ENCODE data around the gene CACNA1C. TPM values are rescaled to one million over a fixed set of nuclear protein-coding genes. Genes with fewer than 3 reads are reported as not detected.

CACNA1C gene
- total and polyA plus RNA-seq, 10 of the 15 experiments (the other 5 are each of a cell fraction or from before 2014, with no cell fraction given): under 0.01 to 0.15 (median 0.09) TPM; not detected in 5

DNA sequence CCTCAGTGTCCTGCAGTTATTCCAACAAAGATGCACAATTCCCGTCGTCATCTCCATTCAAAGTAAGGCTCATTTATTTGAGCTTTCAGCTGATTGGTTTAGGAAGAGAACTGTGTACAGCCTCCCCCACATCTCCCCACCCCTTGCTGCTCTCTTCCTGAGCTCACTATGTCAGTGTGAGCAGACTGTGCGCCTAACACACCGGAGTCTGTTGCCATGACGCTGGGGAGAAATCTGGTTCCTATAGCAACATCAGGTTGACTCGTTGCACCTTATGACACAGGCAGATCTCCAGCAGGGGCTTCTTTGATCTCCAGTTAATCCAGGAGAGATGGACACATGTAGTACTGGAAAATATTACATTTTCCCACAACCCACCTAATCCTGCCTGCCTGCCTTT lies 319.4 kb downstream of the CACNA1C start:
- 70% methylated on average over 6 of the region's 6 CpGs for WGBS (ENCODE audit: insufficient coverage, insufficient replicate concordance, low lambda C conversion rate, missing lambda C conversion rate)
- TF ChIP-seq ZZZ3 (IDR thresholded peaks at IDR 0.05; ENCODE audit: control insufficient read depth, insufficient read length, low read depth): no peak
- no peak for TF ChIP-seq POU2F2 (IDR thresholded peaks at IDR 0.05; ENCODE audit: borderline replicate concordance, low read depth, low read length)
- TF ChIP-seq, protein P1, sequence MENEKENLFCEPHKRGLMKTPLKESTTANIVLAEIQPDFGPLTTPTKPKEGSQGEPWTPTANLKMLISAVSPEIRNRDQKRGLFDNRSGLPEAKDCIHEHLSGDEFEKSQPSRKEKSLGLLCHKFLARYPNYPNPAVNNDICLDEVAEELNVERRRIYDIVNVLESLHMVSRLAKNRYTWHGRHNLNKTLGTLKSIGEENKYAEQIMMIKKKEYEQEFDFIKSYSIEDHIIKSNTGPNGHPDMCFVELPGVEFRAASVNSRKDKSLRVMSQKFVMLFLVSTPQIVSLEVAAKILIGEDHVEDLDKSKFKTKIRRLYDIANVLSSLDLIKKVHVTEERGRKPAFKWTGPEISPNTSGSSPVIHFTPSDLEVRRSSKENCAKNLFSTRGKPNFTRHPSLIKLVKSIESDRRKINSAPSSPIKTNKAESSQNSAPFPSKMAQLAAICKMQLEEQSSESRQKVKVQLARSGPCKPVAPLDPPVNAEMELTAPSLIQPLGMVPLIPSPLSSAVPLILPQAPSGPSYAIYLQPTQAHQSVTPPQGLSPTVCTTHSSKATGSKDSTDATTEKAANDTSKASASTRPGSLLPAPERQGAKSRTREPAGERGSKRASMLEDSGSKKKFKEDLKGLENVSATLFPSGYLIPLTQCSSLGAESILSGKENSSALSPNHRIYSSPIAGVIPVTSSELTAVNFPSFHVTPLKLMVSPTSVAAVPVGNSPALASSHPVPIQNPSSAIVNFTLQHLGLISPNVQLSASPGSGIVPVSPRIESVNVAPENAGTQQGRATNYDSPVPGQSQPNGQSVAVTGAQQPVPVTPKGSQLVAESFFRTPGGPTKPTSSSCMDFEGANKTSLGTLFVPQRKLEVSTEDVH (IDR thresholded peaks at IDR 0.05; ENCODE audit: low read depth, partially characterized antibody): no peak
- no peak for TF ChIP-seq WRNIP1 (IDR thresholded peaks at IDR 0.05; ENCODE audit: borderline replicate concordance, low read depth, low read length)
- TF ChIP-seq JUNB (IDR thresholded peaks at IDR 0.05): no peak
- no peak for TF ChIP-seq HDGF (IDR thresholded peaks at IDR 0.05)
- TF ChIP-seq RUNX3 (IDR thresholded peaks at IDR 0.05; ENCODE audit: low read length): no peak
- ChIA-PET RAD21 (ENCODE audit: unreplicated experiment) (no interaction called here), SMC1A (ENCODE audit: uncharacterized antibody, unreplicated experiment) (no interaction called here), POLR2A (no interaction called here), CTCF (no interaction called here)
- Histone ChIP-seq H3K27ac (ENCODE audit: control insufficient read depth, insufficient read depth) (no peak overlapping the region), H3K27me3 (replicated peaks in 1 of 2; ENCODE audit: control insufficient read depth in 2 of 2, insufficient read depth in 2 of 2, low read length in 1 of 2) (no peaks in the 10 kb centered on the region; a peak in 1 of 4 replicates), H3K9me3 (replicated peaks; ENCODE audit: control insufficient read depth, insufficient read depth, low read length) (no peaks in the 10 kb centered on the region; the same call in 2 of the 3 replicates), H3K79me2 (ENCODE audit: control insufficient read depth, insufficient read depth, low read length) (no peaks in the 10 kb centered on the region), H3K4me3 (no peak overlapping the region), H3K9ac (ENCODE audit: control insufficient read depth, insufficient read depth, low read length) (no peak overlapping the region), H4K20me1 (ENCODE audit: control insufficient read depth, insufficient read depth) (no peaks in the 10 kb centered on the region), H3K4me1 (ENCODE audit: control insufficient read depth, insufficient read depth, low read length) (no peaks in the 10 kb centered on the region), H3K4me2 (ENCODE audit: control insufficient read depth, insufficient read depth) (no peak overlapping the region), H3K36me3 (ENCODE audit: control insufficient read depth in 2 of 2, insufficient read depth in 2 of 2, low read length in 1 of 2) (no peaks in the 10 kb centered on the region), H2AFZ (ENCODE audit: control insufficient read depth, low read depth, low read length) (no peak overlapping the region)
- BruUV-seq (replicated peaks): no TSS peak
- DNase-seq (ENCODE audit: low read depth, low spot score) (no peak), FAIRE-seq (no peak), ATAC-seq (no peak)
- in situ Hi-C loops (cut with MboI) (no loop called here), intact Hi-C loops (cut with micrococcal nuclease; ENCODE audit: unreplicated experiment) (no loop called here)

All from GM12878 (cell line).